H9 (cell line): Measurements from ENCODE around the gene PDPK1. TPM values are rescaled to one million over a fixed set of nuclear protein-coding genes. Genes with fewer than 3 reads are reported as not detected.
"Not testable (repeated sequence)": the region's sequence is repeated elsewhere in the genome, so short reads cannot be mapped to it uniquely, and the experiment has no call there.

Experiments
- DNase-seq: peaks from one replicate; pipeline ENCODE4 v3.0.0-alpha.2; 2017
- H2AFZ ChIP-seq: one replicate; pipeline ENCODE4 v1.6.1; 2013; ENCODE audit warnings: mild to moderate bottlenecking, low read length, control low read depth, moderate library complexity
- H2AK5ac ChIP-seq: 2 replicates; pipeline ENCODE4 v1.6.1; 2013; ENCODE audit warnings: low read length, control low read depth, mixed read lengths; ENCODE audit not compliant: insufficient read length
- H2BK120ac ChIP-seq: one replicate; pipeline ENCODE4 v1.6.1; 2013; ENCODE audit warnings: low read depth, mild to moderate bottlenecking, low read length, control low read depth, inconsistent platforms; ENCODE audit not compliant: poor library complexity, severe bottlenecking
- H2BK12ac ChIP-seq: 2 replicates; pipeline ENCODE4 v1.6.1; 2013; ENCODE audit warnings: low read length, control low read depth, mixed read lengths, low read depth; ENCODE audit not compliant: insufficient read length
- H2BK15ac ChIP-seq: 2 replicates; pipeline ENCODE4 v1.6.1; 2013; ENCODE audit warnings: low read depth, low read length, control low read depth
- H2BK20ac ChIP-seq: one replicate; pipeline ENCODE4 v1.6.1; 2013; ENCODE audit warnings: low read depth, mild to moderate bottlenecking, low read length, control low read depth, inconsistent platforms; ENCODE audit not compliant: poor library complexity, severe bottlenecking
- H2BK5ac ChIP-seq: 2 replicates; pipeline ENCODE4 v1.6.1; 2013; ENCODE audit warnings: low read length, control low read depth, mixed read lengths; ENCODE audit not compliant: insufficient read length
- H3K14ac ChIP-seq: 2 replicates; pipeline ENCODE4 v1.6.1; 2013; ENCODE audit warnings: low read length, control low read depth; ENCODE audit not compliant: insufficient read depth
- H3K18ac ChIP-seq: 2 replicates; pipeline ENCODE4 v1.6.1; 2013; ENCODE audit warnings: low read depth, mild to moderate bottlenecking, mixed read lengths, low read length, control low read depth; ENCODE audit not compliant: insufficient read length
- H3K23ac ChIP-seq: 2 replicates; pipeline ENCODE4 v1.6.1; 2013; ENCODE audit warnings: low read length, control low read depth, mixed read lengths, low read depth; ENCODE audit not compliant: insufficient read length
- H3K23me2 ChIP-seq: 2 replicates; pipeline ENCODE4 v1.6.1; 2013; ENCODE audit warnings: low read depth, mild to moderate bottlenecking, mixed read lengths, low read length, control low read depth; ENCODE audit not compliant: insufficient read length, poor library complexity, severe bottlenecking
- H3K27ac ChIP-seq: 2 replicates; pipeline ENCODE4 v1.5.1; 2013; ENCODE audit warnings: low read length, control low read depth, mixed read lengths, low read depth; ENCODE audit not compliant: insufficient read length
- H3K27me3 ChIP-seq: 2 replicates; pipeline ENCODE4 v1.6.1; 2013; ENCODE audit warnings: low read length, control low read depth, inconsistent platforms; ENCODE audit not compliant: insufficient read depth
- H3K4ac ChIP-seq: 2 replicates; pipeline ENCODE4 v1.6.1; 2013; ENCODE audit warnings: low read depth, mild to moderate bottlenecking, control low read depth, inconsistent platforms, low read length, moderate library complexity
- H3K4me1 ChIP-seq: 2 replicates; pipeline ENCODE4 v1.6.1; 2013; ENCODE audit warnings: low read length, control low read depth, inconsistent platforms; ENCODE audit not compliant: insufficient read depth
- H3K4me2 ChIP-seq: 2 replicates; pipeline ENCODE4 v1.6.1; 2013; ENCODE audit warnings: low read length, control low read depth, mixed read lengths; ENCODE audit not compliant: insufficient read length, insufficient read depth
- H3K56ac ChIP-seq: 2 replicates; pipeline ENCODE4 v1.6.1; 2013; ENCODE audit warnings: low read depth, mild to moderate bottlenecking, mixed read lengths, low read length, control low read depth; ENCODE audit not compliant: insufficient read length
- H3K79me1 ChIP-seq: 2 replicates; pipeline ENCODE4 v1.6.1; 2013; ENCODE audit warnings: low read depth, mild to moderate bottlenecking, moderate library complexity, low read length, control low read depth, inconsistent platforms; ENCODE audit not compliant: insufficient read depth, poor library complexity, severe bottlenecking
- H3K79me2 ChIP-seq: 2 replicates; pipeline ENCODE4 v1.6.1; 2013; ENCODE audit warnings: low read length, control low read depth, inconsistent platforms; ENCODE audit not compliant: insufficient read depth
- H3K9ac ChIP-seq: 2 replicates; pipeline ENCODE4 v1.6.1; 2013; ENCODE audit warnings: low read length, control low read depth, mixed read lengths; ENCODE audit not compliant: insufficient read length; ENCODE audit errors: extremely low read depth
- H3K9me3 ChIP-seq: one replicate; pipeline ENCODE4 v1.6.1; 2013; ENCODE audit warnings: low read depth, low read length, inconsistent platforms; ENCODE audit not compliant: control insufficient read depth
- H3T11ph ChIP-seq: one replicate; pipeline ENCODE4 v1.6.1; 2013; ENCODE audit warnings: mild to moderate bottlenecking, low read length, control low read depth, inconsistent platforms
- H4K20me1 ChIP-seq: one replicate; pipeline ENCODE4 v1.6.1; 2013; ENCODE audit not compliant: control insufficient read depth, insufficient read length, insufficient read depth
- H4K5ac ChIP-seq: 2 replicates; pipeline ENCODE4 v1.6.1; 2013; ENCODE audit warnings: low read depth, mild to moderate bottlenecking, mixed read lengths, low read length, control low read depth; ENCODE audit not compliant: insufficient read length
- H4K8ac ChIP-seq: replicated peaks from 2 replicates; pipeline ENCODE4 v1.6.1; 2013; ENCODE audit warnings: low read length, control low read depth, mixed read lengths, low read depth; ENCODE audit not compliant: insufficient read length
- H4K91ac ChIP-seq: 2 replicates; pipeline ENCODE4 v1.6.1; 2013; ENCODE audit warnings: low read depth, mild to moderate bottlenecking, moderate library complexity, mixed read lengths, low read length, control low read depth; ENCODE audit not compliant: insufficient read length
- H3K27ac Mint-ChIP-seq, 3 experiments: 2 replicates in 2 of 3; 3 replicates in 1 of 3; pipeline ENCODE4 v1.8.0; 2020 to 2021; ENCODE audit warnings: mixed read lengths in 3 of 3, mild to moderate bottlenecking in 1 of 3, moderate library complexity in 1 of 3
- H3K27me3 Mint-ChIP-seq: 2 replicates; pipeline ENCODE4 v1.8.0; 2021; ENCODE audit warnings: low read depth, mild to moderate bottlenecking, moderate library complexity, mixed read lengths
- H3K36me3 Mint-ChIP-seq, 3 experiments: 2 replicates in 2 of 3; 3 replicates in 1 of 3; pipeline ENCODE4 v1.8.0; 2020 to 2021; ENCODE audit warnings: low read depth in 3 of 3, mixed read lengths in 3 of 3; ENCODE audit not compliant: insufficient read depth in 1 of 3
- H3K4me1 Mint-ChIP-seq, 2 experiments: 2 replicates each; pipeline ENCODE4 v1.8.0; 2020; ENCODE audit warnings: mixed read lengths in 2 of 2
- H3K4me3 Mint-ChIP-seq, 2 experiments: 2 replicates in 1 of 2; 3 replicates in 1 of 2; pipeline ENCODE4 v1.8.0; 2020 to 2021; ENCODE audit warnings: mild to moderate bottlenecking in 2 of 2, mixed read lengths in 2 of 2, moderate library complexity in 1 of 2
- H3K9me3 Mint-ChIP-seq, 2 experiments: 2 replicates in 1 of 2; 3 replicates in 1 of 2; pipeline ENCODE4 v1.8.0; 2020; ENCODE audit warnings: mild to moderate bottlenecking in 2 of 2, mixed read lengths in 2 of 2, moderate library complexity in 1 of 2
- WGBS: extraction: QIAGEN DNeasy Blood & Tissue Kit; methylation state at CpG from one replicate; pipeline ENCODE4 v1.1.7; 2013; ENCODE audit warnings: missing lambda C conversion rate, low lambda C conversion rate, mixed read lengths; ENCODE audit not compliant: insufficient read length; ENCODE audit errors: extremely low coverage; 5-methylcytosine and 5-hydroxymethylcytosine counted together
- total RNA-seq: library from RNA; stranded (reverse); gene quantifications from 2 replicates; pipeline ENCODE4 v1.2.1, GENCODE V29; 2021

Gene PDPK1
- total RNA-seq, 1 experiment from 2014 or later = 32.8 TPM

- H3K27ac Mint-ChIP-seq, H4K8ac ChIP-seq, H3K23me2 ChIP-seq, H3K23ac ChIP-seq, H4K91ac ChIP-seq, H3K14ac ChIP-seq, H2BK15ac ChIP-seq, H2AK5ac ChIP-seq, H4K5ac ChIP-seq, H3K36me3 Mint-ChIP-seq, H3K9me3 Mint-ChIP-seq, H3K4me1 Mint-ChIP-seq, H3K18ac ChIP-seq, H3K79me1 ChIP-seq, H2BK12ac ChIP-seq, H3K4me3 Mint-ChIP-seq, H3K4ac ChIP-seq, H3K9ac ChIP-seq, H3K27me3 Mint-ChIP-seq, H3K9me3 ChIP-seq, H2BK120ac ChIP-seq, H3K27ac ChIP-seq, H2BK20ac ChIP-seq, DNase-seq, H2AFZ ChIP-seq, H3K56ac ChIP-seq, H3T11ph ChIP-seq, H4K20me1 ChIP-seq, H3K79me2 ChIP-seq, H2BK5ac ChIP-seq, H3K4me1 ChIP-seq, H3K4me2 ChIP-seq, H3K27me3 ChIP-seq: not testable (repeated sequence)
- no CpG with 5 or more reads among the region's 15 CpGs for WGBS
Observed at GRCh38 chr16:2557150-2557549, 19.3 kb downstream of the PDPK1 start.

- H2BK12ac ChIP-seq, H3K79me1 ChIP-seq, H3K56ac ChIP-seq, H3K27ac Mint-ChIP-seq, H3K36me3 Mint-ChIP-seq, H3K4me1 ChIP-seq, H2AFZ ChIP-seq, H2AK5ac ChIP-seq, H2BK120ac ChIP-seq, H2BK5ac ChIP-seq, H3K23me2 ChIP-seq, H3K4ac ChIP-seq, H4K20me1 ChIP-seq, H3K27me3 Mint-ChIP-seq, H3K4me1 Mint-ChIP-seq, H3K9ac ChIP-seq, H4K5ac ChIP-seq, H2BK20ac ChIP-seq, H2BK15ac ChIP-seq, H4K8ac ChIP-seq, H3K27me3 ChIP-seq, H3K9me3 ChIP-seq, H3K23ac ChIP-seq, DNase-seq, H3T11ph ChIP-seq, H3K4me2 ChIP-seq, H3K79me2 ChIP-seq, H3K27ac ChIP-seq, H4K91ac ChIP-seq, H3K9me3 Mint-ChIP-seq, H3K18ac ChIP-seq, H3K4me3 Mint-ChIP-seq, H3K14ac ChIP-seq: not testable (repeated sequence)
- WGBS = no CpG with 5 or more reads among the region's 17 CpGs
Observed at GRCh38 chr16:2560131-2560797, 22.4 kb downstream of the PDPK1 start.
